GM18868 (cell line): ENCODE results near the gene ZNF862.
"Not testable (repeated sequence)": the region's sequence is repeated elsewhere in the genome, so short reads cannot be mapped to it uniquely, and the experiment has no call there.

Source experiments
- ATAC-seq: cut with Tn5 transposase; IDR thresholded peaks from one replicate; pipeline ENCODE4 v1.9.1; 2021; ENCODE audit warnings: mild to moderate bottlenecking, moderate library complexity; ENCODE audit not compliant: unreplicated experiment

Gene ZNF862

DNA sequence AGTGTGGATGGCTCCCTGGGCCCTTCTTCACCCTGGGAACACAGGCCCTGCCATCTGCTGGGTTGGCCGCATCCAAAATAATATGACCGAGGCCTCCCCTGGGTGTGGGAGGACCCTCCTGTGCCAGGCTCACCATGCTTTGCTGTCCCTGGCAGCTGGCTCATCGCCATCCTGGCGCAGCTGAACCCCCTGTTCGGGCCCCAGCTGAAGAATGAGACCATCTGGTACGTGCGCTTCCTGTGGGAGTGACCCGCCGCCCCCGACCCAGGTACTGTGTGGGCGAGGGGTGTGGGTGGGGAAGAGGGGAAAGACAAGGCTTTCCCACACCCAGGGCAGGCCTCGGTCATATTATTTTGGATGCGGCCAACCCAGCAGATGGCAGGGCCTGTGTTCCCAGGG lies 40.3 kb downstream of the ZNF862 start:
- ATAC-seq: no peak

DNA sequence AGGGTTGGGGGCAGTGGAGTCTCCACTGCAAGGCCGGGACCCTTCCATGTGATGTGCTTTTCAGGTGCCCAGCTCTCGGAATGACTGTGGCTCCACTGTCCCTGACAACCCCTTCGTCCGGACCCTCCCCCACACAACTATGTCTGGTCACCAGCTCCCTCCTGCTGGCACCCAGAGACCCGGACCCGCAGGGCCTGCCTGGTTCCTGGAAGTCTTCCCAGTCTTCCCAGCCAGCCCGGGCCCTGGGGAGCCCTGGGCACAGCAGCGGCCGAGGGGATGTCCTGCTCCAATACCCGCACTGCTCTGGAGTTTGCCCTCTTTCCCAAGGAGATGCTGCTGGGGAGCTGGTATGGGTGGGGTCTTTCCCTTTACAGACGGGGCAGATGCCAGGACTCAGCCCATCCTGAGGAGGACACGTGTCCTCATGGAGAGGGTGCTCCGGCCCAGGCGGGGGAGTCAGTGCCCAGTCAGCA lies 41.1 kb downstream of the ZNF862 start:
- ATAC-seq: no peak

DNA sequence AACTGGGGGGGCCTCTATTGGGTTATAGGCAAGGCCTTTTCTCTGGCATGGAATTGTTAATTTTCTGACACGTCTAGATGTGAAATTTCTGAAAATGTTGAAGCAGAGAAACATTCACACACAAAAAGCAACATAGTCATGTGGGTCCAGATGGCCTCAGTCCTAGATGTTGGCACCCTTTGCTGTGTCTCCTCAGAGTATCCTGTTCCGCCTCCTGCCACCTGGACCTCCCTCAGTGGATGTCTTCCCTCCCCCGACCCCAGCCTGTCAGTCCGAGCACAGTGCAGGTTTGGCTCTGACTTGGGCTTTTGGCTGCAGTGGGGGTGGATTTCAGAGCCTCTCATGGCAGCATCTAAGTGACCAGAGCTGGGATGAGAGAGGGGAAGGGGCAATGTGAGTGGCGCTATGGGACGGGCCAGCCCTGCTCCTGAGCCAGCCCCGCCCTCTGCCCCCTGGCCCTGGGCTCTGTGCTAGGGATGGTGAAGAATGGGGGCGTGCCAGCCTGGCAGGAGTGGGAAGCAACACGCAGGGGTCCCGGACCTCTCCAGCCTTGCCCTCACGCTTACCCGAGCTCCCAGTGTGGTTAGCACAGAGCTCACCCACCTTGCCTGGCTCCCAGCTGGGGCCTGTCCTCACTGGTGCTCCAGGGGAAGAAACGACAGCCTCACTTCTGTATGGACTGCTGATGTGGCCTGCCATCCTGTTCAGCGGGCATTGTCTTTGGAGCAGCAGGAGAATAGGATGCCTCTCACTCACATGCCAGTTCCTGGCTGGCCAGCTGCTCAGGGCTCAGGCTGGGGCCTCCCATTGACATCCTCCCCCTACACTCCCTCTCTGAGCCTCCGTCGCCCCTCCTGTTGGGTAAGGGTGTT lies 41.8 kb downstream of the ZNF862 start:
- no peak for ATAC-seq

DNA sequence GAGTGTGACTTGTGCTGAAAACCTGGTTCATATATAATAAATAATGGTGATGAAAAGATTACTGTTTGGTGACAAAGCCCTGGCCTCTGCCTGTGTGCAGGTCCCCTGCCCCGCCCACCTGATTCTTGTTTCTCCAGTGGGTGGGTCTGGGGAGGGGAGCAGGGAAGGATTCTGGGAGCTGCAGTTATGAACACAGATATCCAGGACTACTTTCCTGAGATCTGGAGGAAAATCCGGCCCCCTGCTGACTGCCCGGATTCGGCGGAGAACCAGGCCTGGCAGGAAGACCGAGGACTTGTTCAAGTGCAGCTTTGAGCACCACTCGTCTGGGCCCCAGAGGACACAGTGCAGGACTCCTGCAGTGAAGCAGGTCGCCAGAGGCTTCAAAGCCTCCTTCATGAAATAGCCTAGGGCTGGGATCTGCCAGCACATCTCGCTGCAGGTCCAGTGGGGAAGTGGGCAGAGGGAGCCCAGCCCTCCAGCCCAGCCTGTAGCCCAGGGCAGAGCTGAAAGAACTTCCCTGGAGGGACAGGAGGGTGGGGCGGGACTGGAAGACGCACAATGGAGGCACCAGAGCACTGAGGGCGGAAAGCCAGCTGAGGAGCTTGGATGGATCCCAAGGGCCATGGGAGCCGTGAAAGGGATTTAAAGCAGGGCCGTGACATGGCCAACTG lies 42.6 kb downstream of the ZNF862 start:
- ATAC-seq: no peak

DNA sequence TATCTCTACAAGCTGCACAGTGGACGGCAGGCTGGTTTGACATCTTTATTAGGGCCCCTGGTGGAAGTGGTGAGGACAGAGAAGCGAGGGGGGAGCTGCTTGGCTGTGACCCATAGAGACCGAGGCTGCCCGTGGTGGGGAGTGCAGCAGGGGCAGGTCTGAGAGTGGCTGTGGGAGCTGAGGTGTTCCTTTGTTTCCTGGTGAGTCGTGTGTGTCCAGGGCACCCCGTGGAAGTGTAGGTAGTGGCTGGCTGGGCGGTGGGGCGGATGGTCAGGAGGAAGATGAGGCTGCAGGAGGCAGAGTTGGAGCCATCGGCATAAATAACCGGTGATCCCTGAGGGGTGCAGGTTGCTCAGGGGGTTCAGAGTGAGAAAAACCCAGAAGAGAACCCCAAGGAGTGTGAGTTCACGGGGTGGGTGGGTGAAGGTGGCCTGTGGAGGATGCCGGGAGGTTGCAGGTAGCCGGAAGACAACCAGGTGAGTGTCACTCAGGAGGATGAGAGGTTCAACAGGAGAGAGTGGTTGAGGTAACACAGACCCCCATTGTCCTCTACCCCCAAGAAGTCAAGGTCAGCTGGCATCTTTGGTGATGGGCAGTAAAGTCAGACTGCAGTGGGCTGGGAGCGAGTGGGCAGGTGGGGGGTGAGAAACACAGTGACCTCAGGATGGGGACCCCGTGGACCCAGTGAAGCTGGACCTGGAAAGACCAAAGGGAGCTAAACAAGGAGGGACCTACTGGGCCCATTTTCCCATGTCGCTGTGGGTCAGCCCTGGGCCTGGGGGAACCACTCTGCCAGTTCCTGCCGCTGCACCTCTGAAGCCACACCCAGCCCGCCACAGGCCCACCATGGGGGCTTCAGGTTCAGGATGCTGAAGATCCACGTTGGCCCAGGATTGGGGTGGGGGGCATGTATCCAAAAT lies 43.4 kb downstream of the ZNF862 start:
- ATAC-seq: no peak

DNA sequence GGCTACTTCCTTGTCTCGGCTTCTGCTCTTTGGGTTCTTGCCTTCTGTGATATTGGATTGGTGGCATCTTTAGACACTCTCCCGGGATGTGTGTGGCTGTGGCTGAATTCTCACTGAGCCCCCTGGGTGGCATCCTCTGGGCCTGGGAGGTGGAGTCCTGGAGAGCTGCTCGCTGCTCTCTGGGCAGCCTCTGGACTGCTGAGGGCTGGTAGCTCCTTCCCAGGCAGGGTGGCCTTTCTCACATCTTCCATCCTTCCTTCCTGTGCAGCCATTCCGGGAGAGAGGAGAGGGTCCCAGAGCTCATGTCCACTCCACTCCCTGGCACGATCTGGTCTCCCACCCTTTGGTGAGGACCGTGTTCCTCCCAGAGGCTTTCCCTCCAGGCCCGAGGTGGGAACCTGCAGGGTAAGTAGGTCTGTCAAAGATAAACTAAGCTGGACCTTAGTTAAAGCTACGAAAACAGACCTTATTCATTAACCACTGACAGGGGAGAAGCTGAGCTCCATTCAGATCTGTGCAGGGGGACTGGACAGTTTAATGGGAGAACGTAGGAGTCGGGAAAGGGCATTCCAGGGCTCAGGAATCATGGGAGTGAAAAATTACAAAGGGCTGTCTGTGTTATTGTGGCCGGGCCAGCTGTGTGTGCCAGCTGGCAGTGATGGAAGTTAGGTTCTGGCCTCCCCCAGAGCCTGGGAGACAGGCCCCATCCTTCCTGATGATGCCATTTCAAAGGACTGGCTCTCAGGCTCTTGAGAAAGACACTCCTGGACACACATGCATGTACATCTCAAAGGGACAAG lies 44.3 kb downstream of the ZNF862 start:
- no peak for ATAC-seq

DNA sequence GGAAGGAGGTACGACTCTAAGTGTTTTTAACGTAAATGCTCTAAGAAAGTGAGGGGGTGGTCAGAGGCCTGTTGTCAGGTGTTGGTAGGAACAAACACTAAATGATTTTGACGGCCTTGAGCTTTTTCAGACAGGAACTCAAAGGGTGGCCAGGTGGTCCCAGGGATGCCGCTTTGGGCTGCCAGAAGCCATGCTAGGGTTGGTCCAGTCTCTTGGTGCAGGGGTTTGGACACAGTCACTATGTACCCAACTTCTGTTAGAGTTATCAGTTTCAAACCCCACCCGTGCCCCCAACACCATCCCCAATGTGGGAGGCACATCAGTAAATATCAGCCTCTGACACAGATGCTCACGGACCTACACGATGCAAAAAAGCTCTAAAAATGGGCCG lies 44.9 kb downstream of the ZNF862 start:
- no peak for ATAC-seq

DNA sequence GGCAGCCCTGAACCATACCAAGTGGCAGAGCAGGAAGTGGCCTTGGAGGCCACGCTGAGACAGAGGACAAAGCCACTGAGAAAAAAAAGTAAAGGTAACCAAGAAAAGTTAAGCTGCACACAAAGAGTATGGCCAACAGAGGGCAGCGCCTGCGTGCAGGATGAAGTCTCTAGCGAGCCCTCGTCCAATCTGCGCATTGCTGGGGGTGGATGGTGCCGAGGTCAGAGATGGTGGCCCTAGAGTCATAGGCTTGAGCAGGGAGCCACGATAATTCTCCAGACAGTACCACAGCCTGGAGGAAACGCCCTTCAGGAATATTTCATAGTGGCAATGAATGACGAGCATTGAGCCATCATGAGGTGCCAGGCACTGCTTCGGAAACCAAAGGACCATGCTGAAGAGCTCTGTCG lies 45.3 kb downstream of the ZNF862 start:
- ATAC-seq: peak; percentile 86

DNA sequence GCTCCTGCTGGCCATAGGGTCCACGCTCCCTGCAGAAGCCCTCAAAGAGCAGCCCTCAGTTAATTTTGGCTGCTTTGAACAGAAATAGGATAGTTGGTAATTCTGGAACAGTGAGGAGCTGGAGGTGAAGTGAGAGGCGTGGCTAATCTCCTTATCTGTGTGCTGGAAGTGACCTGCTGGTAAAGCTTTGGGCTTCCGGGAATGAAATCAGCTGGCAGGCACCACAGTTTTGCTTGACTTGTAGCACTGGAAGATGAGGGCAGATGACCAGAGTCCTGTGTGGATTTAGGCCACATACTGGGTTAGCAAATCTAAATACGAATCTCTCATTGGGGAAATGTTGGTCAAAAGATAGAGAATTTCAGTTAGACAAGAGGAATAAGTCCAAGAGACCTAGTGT lies 45.8 kb downstream of the ZNF862 start:
- ATAC-seq: no peak

DNA sequence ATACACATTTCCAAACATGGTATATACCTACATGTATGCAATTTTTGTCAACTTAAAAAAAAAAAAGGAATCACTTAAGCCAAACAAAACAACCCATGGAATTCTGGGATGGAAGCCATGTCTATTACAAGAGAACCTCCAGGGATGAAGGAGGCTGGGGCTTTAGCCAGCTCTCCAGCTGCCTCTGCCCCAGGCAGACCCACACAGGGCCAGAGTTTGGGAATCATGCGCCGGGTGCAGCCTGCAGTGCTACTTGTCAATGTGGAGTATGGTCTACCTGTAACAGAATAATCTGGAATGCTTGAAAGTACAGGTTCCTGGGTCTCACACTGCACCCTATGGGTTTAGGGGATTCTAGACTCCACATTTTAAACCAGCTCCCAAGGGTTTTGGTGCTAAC lies 46.4 kb downstream of the ZNF862 start:
- ATAC-seq: no peak

DNA sequence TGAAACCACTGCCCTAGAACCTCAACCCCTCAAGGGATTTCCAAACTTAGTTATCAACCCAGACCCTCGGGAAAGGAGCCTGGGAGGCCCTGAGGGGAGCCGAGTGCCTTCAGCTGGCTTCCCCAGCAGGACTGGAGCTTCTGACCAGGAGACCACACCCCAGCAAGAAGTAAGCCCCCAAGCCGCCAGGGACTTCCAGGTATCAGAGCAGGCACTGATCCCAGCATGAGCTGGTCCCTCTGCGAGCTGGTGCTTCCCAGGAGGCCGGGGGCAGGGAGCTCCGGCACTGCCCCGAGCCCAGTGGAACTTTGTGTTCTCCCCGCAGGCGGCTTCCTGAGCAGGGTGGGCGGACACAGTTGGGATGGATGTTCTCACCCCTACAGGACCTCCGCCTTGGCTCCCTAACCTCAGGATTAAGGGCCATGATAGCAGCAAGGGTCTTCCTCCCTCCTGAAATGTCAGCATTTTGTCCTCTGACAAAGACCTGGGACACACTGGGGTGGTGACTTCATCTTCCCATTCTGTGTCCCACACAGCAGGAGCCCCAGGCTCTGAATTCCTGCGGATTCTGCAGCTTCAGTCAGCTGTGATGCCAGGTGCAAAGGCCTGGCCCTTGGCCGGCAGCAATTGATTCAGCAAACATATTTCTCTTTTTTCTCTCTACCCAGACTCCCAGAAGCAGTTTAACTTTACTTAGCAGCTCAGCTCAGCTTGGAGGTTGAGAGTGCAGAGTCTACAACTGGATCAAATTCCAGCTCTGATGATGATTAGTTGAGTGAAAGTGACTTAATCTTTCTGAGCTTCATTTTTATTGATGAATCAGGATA lies 47.2 kb downstream of the ZNF862 start:
- no peak for ATAC-seq

DNA sequence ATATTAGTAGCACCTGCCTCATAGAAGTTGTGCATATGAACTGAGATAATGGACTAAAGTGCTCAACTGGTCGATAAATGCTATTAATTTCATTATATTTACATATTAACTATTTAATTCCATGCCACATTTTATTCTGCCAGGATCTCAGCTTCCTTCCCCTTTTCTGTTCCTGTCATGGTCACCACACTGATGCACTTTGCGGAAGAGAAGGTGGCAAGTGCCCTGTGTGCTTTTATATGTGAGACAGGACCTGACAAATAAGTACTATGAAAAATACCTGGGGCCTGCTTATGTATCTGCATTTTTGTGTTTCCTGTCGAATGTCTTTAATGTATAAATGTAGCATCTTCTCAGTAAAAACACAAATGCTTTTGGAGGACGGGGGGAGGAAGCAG lies 47.8 kb downstream of the ZNF862 start:
- ATAC-seq: no peak

DNA sequence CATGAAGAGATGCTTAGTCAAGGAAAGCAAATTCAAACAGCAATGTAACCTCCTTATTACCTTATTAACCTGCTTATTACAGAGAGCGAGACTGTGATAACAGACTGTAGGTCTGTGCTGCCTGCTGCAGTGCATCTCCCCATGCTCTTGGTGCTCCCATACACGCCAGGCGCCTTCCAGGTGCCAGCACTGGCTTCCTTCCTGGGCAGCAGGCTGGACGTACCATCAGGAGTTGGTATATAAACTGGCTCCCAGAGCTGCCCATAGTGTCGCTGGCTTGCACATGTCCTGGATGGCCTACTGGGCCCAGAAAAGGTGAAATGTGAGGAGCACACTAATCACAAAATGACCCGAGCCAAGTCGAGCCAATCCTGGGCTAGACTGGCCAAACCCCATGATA lies 49.1 kb downstream of the ZNF862 start:
- ATAC-seq: no peak

DNA sequence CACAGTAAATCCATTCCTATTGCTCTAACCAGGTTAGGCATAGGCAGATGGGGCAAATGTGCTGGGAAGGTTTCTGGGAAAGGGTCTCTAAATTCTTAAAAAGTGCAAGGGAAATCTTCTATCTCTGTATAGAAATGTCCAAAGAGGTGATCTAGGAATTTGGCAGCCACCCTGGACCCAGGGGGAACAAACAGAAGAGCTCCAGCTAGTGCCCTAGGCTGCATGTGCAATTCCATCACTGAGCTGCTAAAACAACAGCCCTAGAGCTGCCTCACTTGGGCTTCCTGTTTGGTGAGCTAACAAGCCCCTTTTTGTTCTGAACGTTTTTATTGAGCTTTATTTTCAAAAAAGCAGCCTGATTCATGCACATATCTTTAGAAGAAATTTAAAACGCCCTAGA lies 52.5 kb downstream of the ZNF862 start:
- ATAC-seq: not testable (repeated sequence)

DNA sequence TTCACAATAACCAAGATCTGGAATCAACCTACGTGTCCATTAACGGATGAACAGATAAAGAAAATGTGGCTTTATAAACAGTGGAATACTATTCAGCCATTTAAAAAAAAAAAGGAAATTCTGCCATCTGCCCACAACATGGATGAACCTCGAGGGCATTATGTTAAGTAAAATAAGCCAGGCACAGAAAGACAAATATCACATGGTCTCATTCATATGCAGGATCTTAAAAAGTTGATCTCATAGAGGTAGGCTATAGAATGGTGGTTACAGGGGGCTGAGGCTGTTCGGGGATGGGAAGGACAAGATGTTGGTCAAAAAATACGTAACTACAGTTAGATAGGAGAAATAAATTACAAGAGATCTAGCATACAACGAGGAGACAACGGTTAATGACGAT lies 56.8 kb downstream of the ZNF862 start:
- not testable (repeated sequence) for ATAC-seq

DNA sequence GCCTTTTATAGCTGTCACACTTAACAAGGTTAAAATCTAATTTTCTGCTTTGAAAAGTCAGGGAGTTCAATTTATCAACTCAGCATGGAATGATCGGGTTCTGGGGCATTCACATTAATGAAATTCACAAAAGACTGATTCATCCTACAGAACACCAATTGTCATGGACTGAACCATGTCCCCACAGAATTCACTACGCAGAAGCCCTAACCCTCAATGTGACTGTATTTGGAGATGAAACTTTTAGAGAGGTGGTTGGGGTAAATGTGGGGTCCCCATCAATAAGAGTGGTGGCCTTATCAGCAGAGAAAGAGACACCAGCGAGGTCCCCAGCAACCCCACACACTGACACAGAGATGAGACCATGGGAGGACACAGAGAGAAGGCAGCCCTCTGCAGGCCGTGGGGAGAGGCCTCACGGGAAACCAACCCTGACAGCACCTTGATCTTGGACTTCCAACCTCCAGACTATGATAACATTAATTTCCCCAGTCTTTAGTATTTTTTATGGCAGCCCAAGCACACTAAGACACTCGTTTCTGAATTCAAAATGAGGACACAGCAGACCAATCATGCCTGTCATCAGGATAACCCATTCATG lies 69.7 kb downstream of the ZNF862 start:
- ATAC-seq: not testable (repeated sequence)

DNA sequence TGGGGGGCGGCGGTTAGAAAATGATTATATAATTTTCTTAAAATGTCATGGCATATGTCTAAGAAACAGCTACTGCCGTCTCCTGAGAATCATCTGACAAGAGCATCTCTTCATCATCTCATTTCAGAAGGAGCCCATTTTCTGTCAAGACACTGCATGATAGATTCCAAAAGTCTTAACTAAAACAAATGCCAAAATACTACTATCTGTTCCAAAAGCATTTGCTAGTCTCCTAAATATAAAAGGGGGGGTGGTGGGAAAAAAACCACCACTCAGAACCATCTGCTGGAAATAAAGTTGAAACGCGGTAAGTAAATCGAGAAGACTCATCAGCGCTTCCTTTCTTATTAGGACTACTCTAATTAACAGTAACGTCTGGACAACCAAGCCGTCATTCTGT lies 72.0 kb downstream of the ZNF862 start:
- ATAC-seq: not testable (repeated sequence)

DNA sequence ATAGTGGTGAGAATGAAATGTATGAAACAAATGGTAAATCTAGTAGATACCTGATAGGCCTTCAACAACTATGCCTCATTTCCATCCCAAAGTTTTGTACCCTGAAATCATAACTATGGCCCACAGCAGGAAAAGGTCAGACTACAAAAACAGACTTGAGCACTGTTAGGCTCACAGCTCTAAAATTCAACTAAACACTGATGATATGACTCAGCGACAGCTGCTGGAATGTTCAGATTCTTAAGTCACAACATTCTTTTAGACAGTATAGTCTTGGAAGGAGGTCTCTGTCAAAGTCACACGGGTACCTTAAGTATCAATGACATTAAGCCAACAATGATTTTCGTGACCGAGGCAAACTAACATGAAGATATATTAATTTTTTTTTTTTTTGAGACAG lies 74.0 kb downstream of the ZNF862 start:
- ATAC-seq: not testable (repeated sequence)
